ENCODE results near the gene TIMM17B.

- TF ChIP-seq POLR2A (IDR thresholded peaks at IDR 0.05), result no peak
- no peak for TF ChIP-seq CTCF (IDR thresholded peaks at IDR 0.05)
- no peak for TF ChIP-seq EP300 (IDR thresholded peaks at IDR 0.05; ENCODE audit: low read depth)
Observed at GRCh38 chrX:48933757-48934156, 36.2 kb upstream of the TIMM17B start.

All from transverse colon (tissue), 3 donors.